ENCODE measurements around the gene CLN6.

GRCh38 chr15:68157074-68157473, 72.5 kb downstream of the CLN6 start:
- TF ChIP-seq SUZ12 (IDR thresholded peaks at IDR 0.05; ENCODE audit: extremely low read depth, insufficient read depth, insufficient read length) (no peak), ZNF274 (IDR thresholded peaks at IDR 0.05; ENCODE audit: low read depth, low read length) (no peak), YY1 (IDR thresholded peaks at IDR 0.05; ENCODE audit: insufficient read depth, insufficient read length) (no peak)
